Kidney (tissue), 14 donors: Measurements from ENCODE around the gene COL23A1. TPM values are rescaled to one million over a fixed set of nuclear protein-coding genes. Genes with fewer than 3 reads are reported as not detected.

Experiments
- DNase-seq, 5 donors: peaks; one replicate each; pipeline ENCODE4 v3.0.0-alpha.2; 2013 to 2020
- FAIRE-seq: peaks from 2 replicates; lab custom pipeline; 2012; peaks lifted over from hg19 to GRCh38; lab: Jason Lieb, UNC
- H3K27ac ChIP-seq, 2 donors: one replicate each; pipeline ENCODE4 v1.7.0; 2013; ENCODE audit warnings: low read depth in 2 of 2, low read length in 2 of 2, inconsistent platforms in 1 of 2
- H3K27me3 ChIP-seq: one replicate; pipeline ENCODE4 v1.7.1; 2013; ENCODE audit warnings: low read length, inconsistent platforms; ENCODE audit not compliant: control insufficient read depth, insufficient read depth
- H3K36me3 ChIP-seq, 3 donors: one replicate each; pipeline versions ENCODE4 v1.7.0 to v1.7.1; 2013; ENCODE audit warnings: low read length in 3 of 3, control low read depth in 1 of 3, inconsistent platforms in 1 of 3; ENCODE audit not compliant: insufficient read depth in 3 of 3, control insufficient read depth in 2 of 3
- H3K4me1 ChIP-seq, 3 donors: one replicate each; pipeline versions ENCODE4 v1.7.0 to v1.7.1; 2013; ENCODE audit warnings: low read length in 3 of 3, inconsistent platforms in 1 of 3, low read depth in 1 of 3; ENCODE audit not compliant: control insufficient read depth in 2 of 3, insufficient read depth in 2 of 3
- H3K4me3 ChIP-seq, 3 donors: one replicate each; pipeline versions ENCODE4 v1.7.0 to v1.8.1; 2013; ENCODE audit warnings: low read length in 3 of 3, control low read depth in 1 of 3, inconsistent platforms in 1 of 3
- H3K9ac ChIP-seq, 3 donors: one replicate each; pipeline versions ENCODE4 v1.7.0 to v1.7.1; 2013; ENCODE audit warnings: low read length in 3 of 3, control low read depth in 1 of 3, inconsistent platforms in 1 of 3
- H3K9me3 ChIP-seq, 3 donors: one replicate each; pipeline versions ENCODE4 v1.7.0 to v1.7.1; 2013; ENCODE audit warnings: low read length in 3 of 3, control low read depth in 1 of 3, inconsistent platforms in 1 of 3; ENCODE audit not compliant: control insufficient read depth in 2 of 3, insufficient read depth in 1 of 3
- CTCF ChIP-seq: IDR thresholded peaks from 3 replicates; pipeline ENCODE4 v1.5.1; 2012; ENCODE audit warnings: mild to moderate bottlenecking, moderate library complexity, borderline replicate concordance; ENCODE audit not compliant: insufficient read depth; ENCODE audit errors: extremely low read depth
- intact Hi-C: fragments of 100-400 bp; cut with DNase I; formaldehyde crosslinking; loops from one replicate; pipeline ENCODE4 v1.11.1; 2022
- polyA plus RNA-seq: library from polyadenylated mRNA; stranded (reverse); fragments of 350-450 nt; fragmentation: Illumina TruSeq; extraction: RNeasy Lipid Tissue Mini Kit (QIAGEN cat#74804); gene quantifications from one replicate; pipeline ENCODE4 v1.2.3, GENCODE V29; 2014; ENCODE audit warnings: low read depth, low replicate concordance; ENCODE audit not compliant: insufficient read depth
- total RNA-seq: library from RNA; stranded (reverse); fragmentation: NEBNext Ultra II Directional; extraction: Animal tissue kit (Norgen Biotek cat#: 25700); gene quantifications from one replicate; pipeline ENCODE4 v1.2.1, GENCODE V29; 2021
- donor health status: control.
- donor health status: control.
- donor health status: control.
- donor health status: control.
- donor health status: control.
- donor health status: DM: yes; HTN: yes; CAD: no.
- donor health status: Normal renal cell carcinoma (clear cell type).

COL23A1 gene
- total and polyA plus RNA-seq, 2 donors from 2014 or later = 4.1 to 8.7 TPM

- FAIRE-seq = no peak
- peaks cover 9 to 36% (median 32%) of the 10 kb centered on the region in 3 donors for H3K36me3 ChIP-seq
- H3K9me3 ChIP-seq = no peaks in the 10 kb centered on the region
- H3K27ac ChIP-seq = no peak overlapping the region
- no peak overlapping the region for H3K9ac ChIP-seq
- no peak overlapping the region for H3K4me3 ChIP-seq
- peaks cover 4 to 15% (median 13%) of the 10 kb centered on the region in 3 donors for H3K4me1 ChIP-seq
- no peaks in the 10 kb centered on the region for H3K27me3 ChIP-seq
- intact Hi-C loops = no loop called here
- TF ChIP-seq CTCF = no peak
- no peak for DNase-seq
These were observed 32.6 kb upstream of the COL23A1 start for GRCh38 chr5:178622679-178623247.

- FAIRE-seq = no peak
These were observed 29.2 kb upstream of the COL23A1 start for GRCh38 chr5:178619390-178619789.

GRCh38 chr5:178612299-178612698 lies 22.1 kb upstream of the COL23A1 start:
- Histone ChIP-seq H3K9ac (no peak overlapping the region), H3K27ac (no peak overlapping the region), H3K9me3 (no peaks in the 10 kb centered on the region), H3K4me1 (no peaks in the 10 kb centered on the region), H3K27me3 (no peaks in the 10 kb centered on the region), H3K36me3 (peaks cover 13 to 60% (median 46%) of the 10 kb centered on the region in 3 donors), H3K4me3 (no peak overlapping the region)
- intact Hi-C loops = no loop called here
- no peak for TF ChIP-seq CTCF
- DNase-seq (no peak), FAIRE-seq (no peak)

More at GRCh38 chr5:178619390-178619789, 29.2 kb upstream of the COL23A1 start:
- Histone ChIP-seq H3K4me3 (no peak overlapping the region), H3K9ac (no peak overlapping the region), H3K27me3 (no peaks in the 10 kb centered on the region), H3K4me1 (peaks cover 3 to 8% (median 5%) of the 10 kb centered on the region in 3 donors), H3K27ac (no peak overlapping the region), H3K36me3 (peaks cover 14 to 56% (median 42%) of the 10 kb centered on the region in 3 donors), H3K9me3 (no peaks in the 10 kb centered on the region)
- TF ChIP-seq CTCF = no peak
- intact Hi-C loops = no loop called here
- DNase-seq = no peak
